OCI-LY3 (cell line): ENCODE data around the gene CDH23.

Experiments
- CTCF ChIP-seq: fragments of 200-600, 300-600 bp; sonication (generic); IDR thresholded peaks from 2 replicates; pipeline ENCODE4 v1.5.1; 2014; ENCODE audit warnings: antibody characterized with exemption, low read length, low read depth
- EZH2phosphoT487 ChIP-seq: fragments of 200-600 bp; shearing (Covaris generic); IDR thresholded peaks from 2 replicates; pipeline ENCODE4 v1.6.1; 2018; ENCODE audit warnings: antibody characterized with exemption, mixed run types, low read depth

GRCh38 chr10:71582019-71582418 lies 185.3 kb downstream of the CDH23 start:
- TF ChIP-seq CTCF: no peak
- TF ChIP-seq EZH2phosphoT487: no peak
